ENCODE results near the gene NME2.
"Not testable (repeated sequence)": the region's sequence is repeated elsewhere in the genome, so short reads cannot be mapped to it uniquely, and the experiment has no call there.

NME2 gene

DNA sequence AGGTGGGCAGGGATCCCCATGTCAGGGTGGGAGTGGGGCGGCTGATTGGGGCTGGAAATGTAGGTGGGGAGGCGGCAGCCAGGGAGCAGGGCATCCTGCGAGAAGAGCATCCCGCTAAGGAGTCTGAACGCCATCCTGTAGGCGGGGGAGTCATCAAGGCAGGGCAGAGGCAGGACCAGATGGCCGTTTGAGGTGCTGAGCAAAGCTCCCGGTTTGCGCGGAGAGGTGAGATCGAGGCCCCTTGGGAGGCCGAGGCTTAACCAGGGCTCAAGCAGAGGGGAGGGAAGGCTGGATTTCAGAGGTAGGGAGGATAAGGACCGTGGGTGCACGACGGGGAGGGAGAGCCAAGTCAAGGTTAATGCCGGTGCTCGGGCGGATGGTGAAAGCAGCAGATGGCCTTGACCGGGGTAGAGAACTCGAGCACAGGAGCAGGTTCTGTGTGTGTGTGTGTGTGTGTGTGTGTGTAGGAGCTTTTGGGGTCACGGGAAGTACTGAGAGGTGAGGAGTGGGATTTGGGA is 472 bp upstream of the NME2 start:
- DNase-seq (ENCODE audit: low read depth): no peak
- TF ChIP-seq, protein P1, sequence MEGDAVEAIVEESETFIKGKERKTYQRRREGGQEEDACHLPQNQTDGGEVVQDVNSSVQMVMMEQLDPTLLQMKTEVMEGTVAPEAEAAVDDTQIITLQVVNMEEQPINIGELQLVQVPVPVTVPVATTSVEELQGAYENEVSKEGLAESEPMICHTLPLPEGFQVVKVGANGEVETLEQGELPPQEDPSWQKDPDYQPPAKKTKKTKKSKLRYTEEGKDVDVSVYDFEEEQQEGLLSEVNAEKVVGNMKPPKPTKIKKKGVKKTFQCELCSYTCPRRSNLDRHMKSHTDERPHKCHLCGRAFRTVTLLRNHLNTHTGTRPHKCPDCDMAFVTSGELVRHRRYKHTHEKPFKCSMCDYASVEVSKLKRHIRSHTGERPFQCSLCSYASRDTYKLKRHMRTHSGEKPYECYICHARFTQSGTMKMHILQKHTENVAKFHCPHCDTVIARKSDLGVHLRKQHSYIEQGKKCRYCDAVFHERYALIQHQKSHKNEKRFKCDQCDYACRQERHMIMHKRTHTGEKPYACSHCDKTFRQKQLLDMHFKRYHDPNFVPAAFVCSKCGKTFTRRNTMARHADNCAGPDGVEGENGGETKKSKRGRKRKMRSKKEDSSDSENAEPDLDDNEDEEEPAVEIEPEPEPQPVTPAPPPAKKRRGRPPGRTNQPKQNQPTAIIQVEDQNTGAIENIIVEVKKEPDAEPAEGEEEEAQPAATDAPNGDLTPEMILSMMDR (IDR thresholded peaks at IDR 0.05; ENCODE audit: insufficient read depth, low read depth, low read length, missing control alignments): no peak

GRCh38 chr17:51166987-51167931 is 1.0 kb downstream of the NME2 start:
- TF ChIP-seq, protein P1 (IDR thresholded peaks at IDR 0.05; ENCODE audit: insufficient read depth, low read depth, low read length, missing control alignments): peak; percentile 82
- peak overlapping the region; percentile 99 for H3K4me3 ChIP-seq (ENCODE audit: low read depth, low read length)
- peak; percentile 73 for DNase-seq (ENCODE audit: low read depth)

More for the DNA sequence above, 472 bp upstream of the NME2 start:
- H3K4me3 ChIP-seq (ENCODE audit: low read depth, low read length): peak overlapping the region; percentile 99

GRCh38 chr17:51169340-51169739 is 3.1 kb downstream of the NME2 start:
- TF ChIP-seq, protein P1 (IDR thresholded peaks at IDR 0.05; ENCODE audit: insufficient read depth, low read depth, low read length, missing control alignments): no peak
- H3K4me3 ChIP-seq (ENCODE audit: low read depth, low read length): no peak overlapping the region
- DNase-seq (ENCODE audit: low read depth): no peak

DNA sequence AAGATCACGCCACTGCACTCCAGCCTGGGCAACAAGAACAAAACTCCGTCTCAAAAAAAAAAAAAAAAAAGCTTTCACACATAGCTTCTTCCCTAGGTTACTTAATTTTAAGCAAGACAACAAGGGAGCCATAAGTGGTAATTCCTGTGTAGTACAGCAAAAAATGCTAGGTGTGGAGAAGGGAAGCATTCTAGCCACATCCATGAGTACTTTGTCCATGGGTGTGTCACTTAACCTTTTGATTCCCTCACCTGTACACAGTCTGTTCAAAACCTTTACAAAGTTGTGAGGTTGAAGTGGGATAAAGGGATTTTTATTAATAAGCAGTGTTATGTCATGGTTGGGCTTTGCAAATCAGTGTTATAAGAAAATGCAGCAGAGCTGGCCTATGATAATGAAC is 4.5 kb downstream of the NME2 start:
- no peak for DNase-seq (ENCODE audit: low read depth)
- H3K4me3 ChIP-seq (ENCODE audit: low read depth, low read length): no peak overlapping the region
- TF ChIP-seq, protein P1 (IDR thresholded peaks at IDR 0.05; ENCODE audit: insufficient read depth, low read depth, low read length, missing control alignments): no peak

DNA sequence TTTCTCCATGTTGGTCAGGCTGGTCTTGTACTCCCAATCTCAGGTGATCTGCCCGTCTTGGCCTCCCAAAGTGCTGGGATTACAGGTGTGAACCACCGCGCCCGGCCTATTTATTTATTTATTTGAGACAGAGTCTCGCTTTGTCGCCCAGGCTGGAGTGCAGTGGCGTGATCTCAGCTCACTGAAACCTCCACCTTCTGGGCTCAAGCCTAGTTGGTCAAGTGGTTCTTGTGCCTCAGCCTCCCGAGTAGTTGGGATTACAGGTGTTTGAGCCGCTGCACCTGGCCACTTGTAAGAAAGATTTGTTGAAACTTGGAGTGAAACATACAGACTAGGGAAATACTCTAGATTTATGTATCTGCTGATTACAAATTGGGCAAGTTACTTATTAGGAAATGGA is 5.8 kb downstream of the NME2 start:
- not testable (repeated sequence) for H3K4me3 ChIP-seq (ENCODE audit: low read depth, low read length); DNase-seq (ENCODE audit: low read depth)

GRCh38 chr17:51180486-51180885 is 14.3 kb downstream of the NME2 start:
- DNase-seq (ENCODE audit: low read depth): no peak
- no peak overlapping the region for H3K4me3 ChIP-seq (ENCODE audit: low read depth, low read length)
- TF ChIP-seq, protein P1 (IDR thresholded peaks at IDR 0.05; ENCODE audit: insufficient read depth, low read depth, low read length, missing control alignments): no peak

- DNase-seq (ENCODE audit: low read depth): no peak
- no peak overlapping the region for H3K4me3 ChIP-seq (ENCODE audit: low read depth, low read length)
- TF ChIP-seq, protein P1 (IDR thresholded peaks at IDR 0.05; ENCODE audit: insufficient read depth, low read depth, low read length, missing control alignments): no peak
Observed at GRCh38 chr17:51184124-51184523, 17.9 kb downstream of the NME2 start.

Measured in GM12865 (cell line).